A673 (cell line): ENCODE data around the gene CHCHD1. TPM values are rescaled to one million over a fixed set of nuclear protein-coding genes. Genes with fewer than 3 reads are reported as not detected.

Source experiments
- BruUV-seq: library from RNA; stranded (reverse); fragments of 400-500 nt; replicated peaks from 2 replicates; lab custom pipeline; 2021; lab: Mats Ljungman, UMichigan
- CTCF ChIA-PET: fragments of 300-600 bp; sonication (Branson Sonifier 250); formaldehyde crosslinking; loops from one replicate; lab custom pipeline; 2022; ENCODE audit warnings: antibody characterized with exemption; lab: Charles Lee
- POLR2A ChIA-PET: fragments of 300-600 bp; sonication (Branson Sonifier 250); formaldehyde crosslinking; loops from one replicate; lab custom pipeline; 2022; ENCODE audit warnings: antibody characterized with exemption; ENCODE audit not compliant: low non-redundant PET; lab: Charles Lee
- DNase-seq: peaks from one replicate; pipeline ENCODE4 v3.0.0-alpha.2; 2015; ENCODE audit warnings: low spot score
- H3K27ac ChIP-seq: fragments of 200-600 bp; sonication (generic); 2 replicates; pipeline ENCODE4 v1.5.1; 2016; ENCODE audit warnings: mixed run types, low read depth, mild to moderate bottlenecking, mixed read lengths, antibody characterized with exemption, low read length; ENCODE audit not compliant: poor library complexity, severe bottlenecking
- H3K27me3 ChIP-seq: fragments of 200-600 bp; sonication (generic); replicated peaks from 2 replicates; pipeline ENCODE4 v1.6.1; 2017; ENCODE audit warnings: mixed run types, low read depth, mild to moderate bottlenecking, mixed read lengths, antibody characterized with exemption, low read length; ENCODE audit not compliant: insufficient read depth, poor library complexity
- H3K36me3 ChIP-seq: fragments of 200-600 bp; sonication (generic); 2 replicates; pipeline ENCODE4 v1.6.1; 2016; ENCODE audit warnings: mixed run types, mild to moderate bottlenecking, mixed read lengths, antibody characterized with exemption, low read length; ENCODE audit not compliant: insufficient read depth, poor library complexity, severe bottlenecking
- H3K4me1 ChIP-seq: fragments of 200-600 bp; sonication (generic); 2 replicates; pipeline ENCODE4 v1.6.1; 2017; ENCODE audit warnings: mixed run types, mild to moderate bottlenecking, mixed read lengths, antibody characterized with exemption, low read length; ENCODE audit not compliant: insufficient read depth, poor library complexity, severe bottlenecking
- H3K4me3 ChIP-seq: fragments of 200-600 bp; sonication (generic); 2 replicates; pipeline ENCODE4 v1.5.1; 2016; ENCODE audit warnings: low read depth, mixed run types, mild to moderate bottlenecking, mixed read lengths, low read length; ENCODE audit not compliant: poor library complexity, severe bottlenecking
- H3K9me3 ChIP-seq: fragments of 200-600 bp; sonication (generic); 2 replicates; pipeline ENCODE4 v1.6.1; 2016; ENCODE audit warnings: mixed run types, low read depth, mild to moderate bottlenecking, mixed read lengths, antibody characterized with exemption, low read length; ENCODE audit not compliant: poor library complexity, severe bottlenecking
- CTCF ChIP-seq: fragments of 300-800, 200-600 bp; sonication (generic); conservative IDR thresholded peaks from 2 replicates; pipeline ENCODE4 v1.5.1; 2017; ENCODE audit warnings: low read depth, mild to moderate bottlenecking, antibody characterized with exemption, low read length, moderate library complexity, mixed read lengths
- EZH2 ChIP-seq: fragments of 200-600 bp; sonication (generic); IDR thresholded peaks from 2 replicates; pipeline ENCODE4 v1.6.1; 2017; ENCODE audit warnings: borderline replicate concordance, low read depth, mild to moderate bottlenecking, mixed read lengths, antibody characterized with exemption, low read length; ENCODE audit not compliant: poor library complexity, severe bottlenecking
- intact Hi-C: fragments of 100-400 bp; cut with micrococcal nuclease; formaldehyde crosslinking; loops from one replicate; pipeline ENCODE4 v1.10.0; 2022; ENCODE audit not compliant: unreplicated experiment
- total RNA-seq: library from RNA; stranded (reverse); gene quantifications from 2 replicates; pipeline ENCODE4 v1.2.3, GENCODE V29; 2021

CHCHD1 gene
- total RNA-seq, 1 experiment from 2014 or later: 37.5 TPM

GRCh38 chr10:73771722-73772280 is 10.0 kb upstream of the CHCHD1 start:
- H3K27ac ChIP-seq: peak overlapping the region; percentile 87
- TSS peak; percentile 21 for BruUV-seq

DNA sequence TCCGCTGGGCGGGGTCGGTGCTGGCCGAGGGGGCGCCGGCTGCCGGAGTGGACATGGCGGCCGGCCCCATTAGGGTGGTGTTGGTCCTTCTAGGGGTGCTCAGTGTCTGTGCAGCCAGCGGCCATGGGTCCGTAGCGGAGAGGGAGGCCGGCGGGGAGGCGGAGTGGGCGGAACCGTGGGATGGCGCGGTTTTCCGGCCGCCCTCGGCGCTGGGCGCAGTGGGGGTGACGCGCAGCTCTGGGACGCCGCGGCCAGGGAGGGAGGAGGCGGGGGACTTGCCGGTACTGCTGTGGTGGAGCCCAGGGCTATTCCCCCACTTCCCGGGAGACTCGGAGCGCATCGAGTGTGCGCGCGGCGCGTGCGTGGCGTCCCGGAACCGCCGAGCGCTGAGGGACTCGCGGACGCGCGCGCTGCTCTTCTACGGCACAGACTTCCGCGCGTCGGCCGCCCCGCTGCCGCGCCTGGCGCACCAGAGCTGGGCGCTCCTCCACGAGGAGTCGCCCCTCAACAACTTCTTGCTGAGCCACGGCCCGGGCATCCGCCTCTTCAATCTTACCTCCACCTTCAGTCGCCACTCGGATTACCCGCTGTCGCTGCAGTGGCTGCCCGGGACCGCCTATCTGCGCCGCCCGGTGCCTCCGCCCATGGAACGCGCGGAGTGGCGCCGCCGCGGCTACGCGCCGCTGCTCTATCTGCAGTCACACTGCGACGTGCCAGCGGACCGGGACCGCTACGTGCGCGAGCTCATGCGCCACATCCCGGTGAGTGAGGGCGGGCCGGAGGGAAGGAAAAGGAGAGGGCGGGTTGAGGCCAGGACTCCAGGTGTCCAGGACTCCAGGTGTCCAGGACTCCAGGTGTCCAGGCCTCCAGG is 9.3 kb upstream of the CHCHD1 start:
- peaks cover 30% of the 10 kb centered on the region for H3K36me3 ChIP-seq
- ChIA-PET POLR2A (interaction anchor here (0.6 kb wide), 1 partner anchor 25 kb away, joined by 3 read pairs; no protein-coding TSS in a partner anchor), CTCF (interaction anchor here (0.6 kb wide), 1 partner anchor 107 kb away, joined by 3 read pairs; no protein-coding TSS in a partner anchor)
- peak; percentile 89 for DNase-seq
- H3K27me3 ChIP-seq: no peaks in the 10 kb centered on the region
- peaks cover 13% of the 10 kb centered on the region for H3K4me1 ChIP-seq
- H3K27ac ChIP-seq: peak overlapping the region; percentile 87
- TF ChIP-seq CTCF (peak; percentile 29), EZH2 (no peak)
- no peaks in the 10 kb centered on the region for H3K9me3 ChIP-seq
- no TSS peak for BruUV-seq
- intact Hi-C loops: no loop called here
- H3K4me3 ChIP-seq: peak overlapping the region; percentile 88

More at GRCh38 chr10:73771722-73772280, 10.0 kb upstream of the CHCHD1 start:
- Histone ChIP-seq H3K36me3 (peaks cover 35% of the 10 kb centered on the region), H3K9me3 (no peaks in the 10 kb centered on the region), H3K4me1 (peaks cover 13% of the 10 kb centered on the region), H3K27me3 (no peaks in the 10 kb centered on the region), H3K4me3 (peak overlapping the region; percentile 88)
- POLR2A ChIA-PET: interaction anchor here (0.6 kb wide), 1 partner anchor 25 kb away, joined by 3 read pairs; no protein-coding TSS in a partner anchor
- TF ChIP-seq EZH2: no peak
- TF ChIP-seq CTCF: no peak
- peak; percentile 76 for DNase-seq
- intact Hi-C loops: no loop called here
- CTCF ChIA-PET: interaction anchor here (0.6 kb wide), 1 partner anchor 108 kb away, joined by 3 read pairs; no protein-coding TSS in a partner anchor

- BruUV-seq: no TSS peak
- peak overlapping the region; percentile 88 for H3K4me3 ChIP-seq
- H3K36me3 ChIP-seq: peaks cover 30% of the 10 kb centered on the region
- ChIA-PET CTCF (no interaction called here), POLR2A (no interaction called here)
- no peaks in the 10 kb centered on the region for H3K27me3 ChIP-seq
- peak; percentile 16 for DNase-seq
- H3K27ac ChIP-seq: peak overlapping the region; percentile 87
- TF ChIP-seq EZH2 (no peak), CTCF (no peak)
- H3K9me3 ChIP-seq: no peaks in the 10 kb centered on the region
- peaks cover 13% of the 10 kb centered on the region for H3K4me1 ChIP-seq
- intact Hi-C loops: no loop called here
These were observed 8.5 kb upstream of the CHCHD1 start for GRCh38 chr10:73773152-73773879.
